ENCODE results near the gene KLK2. TPM values are rescaled to one million over a fixed set of nuclear protein-coding genes. Genes with fewer than 3 reads are reported as not detected.
A peak's percentile ranks its signal among the peaks of the same experiment; 100 is the strongest.

Gene KLK2
- total and polyA plus RNA-seq, 2 of the 13 experiments (the other 11 are each of a cell fraction or from before 2014, with no cell fraction given): 0.11 TPM; not detected in 1

GRCh38 chr19:50837300-50837699 lies 35.9 kb upstream of the KLK2 start:
- 49% methylated on average over 9 of the region's 10 CpGs for WGBS (ENCODE audit: low lambda C conversion rate)
- ChIA-PET CTCF (ENCODE audit: low intra/inter-chr PET ratio, low total read pairs) (no interaction called here), POLR2A (interaction anchor here (0.8 kb wide), 1 partner anchor 32 kb away, joined by 3 read pairs; no protein-coding TSS in a partner anchor)
- no peak for TF ChIP-seq CBX5 (CRISPR knock-in tag; IDR thresholded peaks at IDR 0.05; ENCODE audit: borderline replicate concordance)
- peak; percentile 89 for TF ChIP-seq ZNF768 (CRISPR knock-in tag; IDR thresholded peaks at IDR 0.05)
- no peaks in the 10 kb centered on the region for H3K79me2 ChIP-seq (ENCODE audit: insufficient read depth, low read length)
- in situ Hi-C loops (cut with HindIII; ENCODE audit: extremely low pct_ligation_motif_present, low pct_unique_long_range_greater_than_20kb) (no loop called here), intact Hi-C loops (cut with micrococcal nuclease; ENCODE audit: unreplicated experiment) (no loop called here)
- DNase-seq (ENCODE audit: low spot score): no peak
- H3K27ac ChIP-seq (ENCODE audit: extremely low read length, insufficient read depth, low read length): no peak overlapping the region
- no peaks in the 10 kb centered on the region for H3K9me3 ChIP-seq (ENCODE audit: low read length)
- peaks cover 17% of the 10 kb centered on the region for H3K4me1 ChIP-seq (ENCODE audit: insufficient read depth, low read length)
- H3K4me3 ChIP-seq (replicated peaks in 1 of 3; ENCODE audit: insufficient read depth in 1 of 3, low read depth in 2 of 3, low read length in 3 of 3): no peak overlapping the region
- no peak for ATAC-seq
- no TSS peak for BruUV-seq (replicated peaks)
- FAIRE-seq: no peak
- no peak overlapping the region for H2AFZ ChIP-seq (ENCODE audit: low read length)
- peaks cover 0 to 34% of the 10 kb centered on the region in 2 experiments; a peak in 2 of 5 replicates for H3K27me3 ChIP-seq (ENCODE audit: control insufficient read depth in 1 of 2, insufficient read depth in 2 of 2, low read length in 2 of 2)
- no peak overlapping the region for H3K4me2 ChIP-seq (ENCODE audit: low read depth, low read length)
- no peaks in the 10 kb centered on the region for H4K20me1 ChIP-seq (ENCODE audit: insufficient read depth, low read length)
- no peak overlapping the region for H3K9ac ChIP-seq (ENCODE audit: insufficient read depth, low read depth, low read length)
- H3K36me3 ChIP-seq (replicated peaks in 1 of 2; ENCODE audit: control insufficient read depth in 1 of 2, insufficient read depth in 2 of 2, low read length in 2 of 2): no peaks in the 10 kb centered on the region

DNA sequence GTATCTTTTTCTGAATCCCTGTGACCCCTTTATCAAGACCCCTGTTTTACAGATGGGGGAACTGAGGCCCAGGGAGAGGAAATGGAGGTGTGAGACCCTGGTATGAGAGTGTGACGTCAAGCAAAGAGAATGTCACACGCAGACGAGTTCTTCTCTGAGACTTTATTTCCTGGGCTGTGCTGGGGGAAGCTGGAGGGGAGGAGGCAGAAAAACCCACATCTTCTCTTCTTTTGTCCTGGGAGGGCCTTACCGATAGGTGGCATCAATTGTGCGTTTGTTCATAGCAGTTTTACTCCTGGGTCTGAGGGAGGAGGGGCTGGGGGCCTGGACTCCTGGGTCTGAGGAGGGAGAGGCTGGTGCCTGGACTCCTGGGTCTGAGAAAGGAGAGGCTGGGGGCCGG lies 35.0 kb upstream of the KLK2 start:
- no peaks in the 10 kb centered on the region for H3K9me3 ChIP-seq (ENCODE audit: low read length)
- no peak for FAIRE-seq
- POLR2A ChIA-PET: no interaction called here
- no peaks in the 10 kb centered on the region for H3K79me2 ChIP-seq (ENCODE audit: insufficient read depth, low read length)
- H2AFZ ChIP-seq (ENCODE audit: low read length): no peak overlapping the region
- intact Hi-C loops (cut with micrococcal nuclease; ENCODE audit: unreplicated experiment) (no loop called here), in situ Hi-C loops (cut with HindIII; ENCODE audit: extremely low pct_ligation_motif_present, low pct_unique_long_range_greater_than_20kb) (no loop called here)
- 17% methylated on average over 6 of the region's 6 CpGs for WGBS (ENCODE audit: low lambda C conversion rate)
- H3K27me3 ChIP-seq (ENCODE audit: control insufficient read depth in 1 of 2, insufficient read depth in 2 of 2, low read length in 2 of 2): peaks cover 0 to 27% of the 10 kb centered on the region in 2 experiments; a peak in 2 of 5 replicates
- BruUV-seq (replicated peaks): no TSS peak
- no peaks in the 10 kb centered on the region for H3K36me3 ChIP-seq (replicated peaks in 1 of 2; ENCODE audit: control insufficient read depth in 1 of 2, insufficient read depth in 2 of 2, low read length in 2 of 2)
- DNase-seq (ENCODE audit: low spot score): no peak
- H4K20me1 ChIP-seq (ENCODE audit: insufficient read depth, low read length): no peaks in the 10 kb centered on the region
- H3K4me2 ChIP-seq (ENCODE audit: low read depth, low read length): no peak overlapping the region
- ATAC-seq: no peak
- CTCF ChIA-PET (ENCODE audit: low intra/inter-chr PET ratio, low total read pairs): no interaction called here
- no peak overlapping the region for H3K9ac ChIP-seq (ENCODE audit: insufficient read depth, low read depth, low read length)
- peaks cover 17% of the 10 kb centered on the region for H3K4me1 ChIP-seq (ENCODE audit: insufficient read depth, low read length)
- H3K27ac ChIP-seq (ENCODE audit: extremely low read length, insufficient read depth, low read length): no peak overlapping the region
- H3K4me3 ChIP-seq (replicated peaks in 1 of 3; ENCODE audit: insufficient read depth in 1 of 3, low read depth in 2 of 3, low read length in 3 of 3): no peak overlapping the region
- TF ChIP-seq NR2F2 (IDR thresholded peaks at IDR 0.05; ENCODE audit: borderline replicate concordance, low read depth) (no peak), ZSCAN22 (CRISPR knock-in tag; IDR thresholded peaks at IDR 0.05) (peak; percentile 74; the same call in 1 of the 2 replicates), CREB1 (IDR thresholded peaks at IDR 0.05) (peak; percentile 56; the same call in 1 of the 2 replicates), CREB1 (CRISPR knock-in tag; IDR thresholded peaks at IDR 0.05) (no peak), BHLHE40 (IDR thresholded peaks at IDR 0.05; ENCODE audit: low read length) (no peak), MAFF (IDR thresholded peaks at IDR 0.05; ENCODE audit: low read depth, low read length) (no peak)
- TF ChIP-seq, protein P1, sequence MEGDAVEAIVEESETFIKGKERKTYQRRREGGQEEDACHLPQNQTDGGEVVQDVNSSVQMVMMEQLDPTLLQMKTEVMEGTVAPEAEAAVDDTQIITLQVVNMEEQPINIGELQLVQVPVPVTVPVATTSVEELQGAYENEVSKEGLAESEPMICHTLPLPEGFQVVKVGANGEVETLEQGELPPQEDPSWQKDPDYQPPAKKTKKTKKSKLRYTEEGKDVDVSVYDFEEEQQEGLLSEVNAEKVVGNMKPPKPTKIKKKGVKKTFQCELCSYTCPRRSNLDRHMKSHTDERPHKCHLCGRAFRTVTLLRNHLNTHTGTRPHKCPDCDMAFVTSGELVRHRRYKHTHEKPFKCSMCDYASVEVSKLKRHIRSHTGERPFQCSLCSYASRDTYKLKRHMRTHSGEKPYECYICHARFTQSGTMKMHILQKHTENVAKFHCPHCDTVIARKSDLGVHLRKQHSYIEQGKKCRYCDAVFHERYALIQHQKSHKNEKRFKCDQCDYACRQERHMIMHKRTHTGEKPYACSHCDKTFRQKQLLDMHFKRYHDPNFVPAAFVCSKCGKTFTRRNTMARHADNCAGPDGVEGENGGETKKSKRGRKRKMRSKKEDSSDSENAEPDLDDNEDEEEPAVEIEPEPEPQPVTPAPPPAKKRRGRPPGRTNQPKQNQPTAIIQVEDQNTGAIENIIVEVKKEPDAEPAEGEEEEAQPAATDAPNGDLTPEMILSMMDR (CRISPR knock-in tag; IDR thresholded peaks at IDR 0.05): peak; percentile 37; the same call in 1 of the 2 replicates
- TF ChIP-seq, protein P2, sequence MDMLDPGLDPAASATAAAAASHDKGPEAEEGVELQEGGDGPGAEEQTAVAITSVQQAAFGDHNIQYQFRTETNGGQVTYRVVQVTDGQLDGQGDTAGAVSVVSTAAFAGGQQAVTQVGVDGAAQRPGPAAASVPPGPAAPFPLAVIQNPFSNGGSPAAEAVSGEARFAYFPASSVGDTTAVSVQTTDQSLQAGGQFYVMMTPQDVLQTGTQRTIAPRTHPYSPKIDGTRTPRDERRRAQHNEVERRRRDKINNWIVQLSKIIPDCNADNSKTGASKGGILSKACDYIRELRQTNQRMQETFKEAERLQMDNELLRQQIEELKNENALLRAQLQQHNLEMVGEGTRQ (IDR thresholded peaks at IDR 0.05; ENCODE audit: low read depth, low read length): no peak
- TF ChIP-seq, protein P2 (CRISPR knock-in tag; IDR thresholded peaks at IDR 0.05; ENCODE audit: borderline replicate concordance): no peak

All from HepG2 (cell line).